ENCODE data around the gene UGT1A6. TPM values are rescaled to one million over a fixed set of nuclear protein-coding genes. Genes with fewer than 3 reads are reported as not detected.

The UGT1A6 gene
- total and polyA plus RNA-seq, 2 of the 13 experiments (the other 11 are each of a cell fraction or from before 2014, with no cell fraction given), result 0.25 TPM; not detected in 1

GRCh38 chr2:233706720-233707119 is 14.0 kb downstream of the UGT1A6 start (continued):
- TF ChIP-seq ZGPAT (CRISPR knock-in tag; IDR thresholded peaks at IDR 0.05) (no peak), U2AF2 (IDR thresholded peaks at IDR 0.05; ENCODE audit: low read depth, low read length) (no peak), HMG20B (CRISPR knock-in tag; conservative IDR thresholded peaks at IDR 0.05) (no peak), PHB2 (IDR thresholded peaks at IDR 0.05; ENCODE audit: partially characterized antibody) (no peak), ZNF597 (CRISPR knock-in tag; IDR thresholded peaks at IDR 0.05) (no peak), ZNF850 (CRISPR knock-in tag; conservative IDR thresholded peaks at IDR 0.05) (no peak), SP2 (CRISPR knock-in tag; IDR thresholded peaks at IDR 0.05) (no peak), ZNF446 (CRISPR knock-in tag; IDR thresholded peaks at IDR 0.05) (no peak)

GRCh38 chr2:233707940-233708644 is 15.4 kb downstream of the UGT1A6 start:
- no peak overlapping the region for H3K4me3 ChIP-seq (replicated peaks in 1 of 3; ENCODE audit: insufficient read depth in 1 of 3, low read depth in 2 of 3, low read length in 3 of 3)

More at GRCh38 chr2:233707940-233708644, 15.4 kb downstream of the UGT1A6 start:
- no TSS peak for BruUV-seq (replicated peaks)
- H3K36me3 ChIP-seq (replicated peaks in 1 of 2; ENCODE audit: control insufficient read depth in 1 of 2, insufficient read depth in 2 of 2, low read length in 2 of 2), result no peaks in the 10 kb centered on the region
- H3K9me3 ChIP-seq (ENCODE audit: low read length), result no peaks in the 10 kb centered on the region
- DNase-seq (ENCODE audit: low spot score) (no peak), ATAC-seq (no peak), FAIRE-seq (no peak)
- 64% methylated on average over 10 of the region's 10 CpGs for WGBS (ENCODE audit: low lambda C conversion rate)
- H3K79me2 ChIP-seq (ENCODE audit: insufficient read depth, low read length), result no peaks in the 10 kb centered on the region
- H3K27ac ChIP-seq (ENCODE audit: extremely low read length, insufficient read depth, low read length), result no peak overlapping the region
- in situ Hi-C loops (cut with HindIII; ENCODE audit: extremely low pct_ligation_motif_present, low pct_unique_long_range_greater_than_20kb) (no loop called here), intact Hi-C loops (cut with micrococcal nuclease; ENCODE audit: unreplicated experiment) (no loop called here)
- CTCF ChIA-PET (ENCODE audit: low intra/inter-chr PET ratio, low total read pairs), result no interaction called here
- no peak overlapping the region for H2AFZ ChIP-seq (ENCODE audit: low read length)
- H3K9ac ChIP-seq (ENCODE audit: insufficient read depth, low read depth, low read length), result no peak overlapping the region
- no peak overlapping the region for H3K4me2 ChIP-seq (ENCODE audit: low read depth, low read length)
- TF ChIP-seq UBTF (CRISPR knock-in tag; IDR thresholded peaks at IDR 0.05) (no peak), ZFP37 (CRISPR knock-in tag; IDR thresholded peaks at IDR 0.05; ENCODE audit: borderline replicate concordance) (no peak), ZNF12 (CRISPR knock-in tag; IDR thresholded peaks at IDR 0.05) (no peak), JDP2 (CRISPR knock-in tag; IDR thresholded peaks at IDR 0.05; ENCODE audit: borderline replicate concordance) (no peak)
- POLR2A ChIA-PET, result no interaction called here
- H3K4me1 ChIP-seq (ENCODE audit: insufficient read depth, low read length), result no peaks in the 10 kb centered on the region
- H3K27me3 ChIP-seq (ENCODE audit: control insufficient read depth in 1 of 2, insufficient read depth in 2 of 2, low read length in 2 of 2), result no peaks in the 10 kb centered on the region
- H4K20me1 ChIP-seq (ENCODE audit: insufficient read depth, low read length), result no peaks in the 10 kb centered on the region

All from HepG2 (cell line).